A673 (cell line): ENCODE results near the gene CXCR6. TPM values are rescaled to one million over a fixed set of nuclear protein-coding genes. Genes with fewer than 3 reads are reported as not detected.

Experiments
- BruUV-seq: library from RNA; stranded (reverse); fragments of 400-500 nt; replicated peaks from 2 replicates; lab custom pipeline; 2021; lab: Mats Ljungman, UMichigan
- CTCF ChIA-PET: fragments of 300-600 bp; sonication (Branson Sonifier 250); formaldehyde crosslinking; loops from one replicate; lab custom pipeline; 2022; ENCODE audit warnings: antibody characterized with exemption; lab: Charles Lee
- POLR2A ChIA-PET: fragments of 300-600 bp; sonication (Branson Sonifier 250); formaldehyde crosslinking; loops from one replicate; lab custom pipeline; 2022; ENCODE audit warnings: antibody characterized with exemption; ENCODE audit not compliant: low non-redundant PET; lab: Charles Lee
- DNase-seq: peaks from one replicate; pipeline ENCODE4 v3.0.0-alpha.2; 2015; ENCODE audit warnings: low spot score
- H3K27ac ChIP-seq: fragments of 200-600 bp; sonication (generic); 2 replicates; pipeline ENCODE4 v1.5.1; 2016; ENCODE audit warnings: mixed run types, low read depth, mild to moderate bottlenecking, mixed read lengths, antibody characterized with exemption, low read length; ENCODE audit not compliant: poor library complexity, severe bottlenecking
- H3K27me3 ChIP-seq: fragments of 200-600 bp; sonication (generic); replicated peaks from 2 replicates; pipeline ENCODE4 v1.6.1; 2017; ENCODE audit warnings: mixed run types, low read depth, mild to moderate bottlenecking, mixed read lengths, antibody characterized with exemption, low read length; ENCODE audit not compliant: insufficient read depth, poor library complexity
- H3K36me3 ChIP-seq: fragments of 200-600 bp; sonication (generic); 2 replicates; pipeline ENCODE4 v1.6.1; 2016; ENCODE audit warnings: mixed run types, mild to moderate bottlenecking, mixed read lengths, antibody characterized with exemption, low read length; ENCODE audit not compliant: insufficient read depth, poor library complexity, severe bottlenecking
- H3K4me1 ChIP-seq: fragments of 200-600 bp; sonication (generic); 2 replicates; pipeline ENCODE4 v1.6.1; 2017; ENCODE audit warnings: mixed run types, mild to moderate bottlenecking, mixed read lengths, antibody characterized with exemption, low read length; ENCODE audit not compliant: insufficient read depth, poor library complexity, severe bottlenecking
- H3K4me3 ChIP-seq: fragments of 200-600 bp; sonication (generic); 2 replicates; pipeline ENCODE4 v1.5.1; 2016; ENCODE audit warnings: low read depth, mixed run types, mild to moderate bottlenecking, mixed read lengths, low read length; ENCODE audit not compliant: poor library complexity, severe bottlenecking
- H3K9me3 ChIP-seq: fragments of 200-600 bp; sonication (generic); 2 replicates; pipeline ENCODE4 v1.6.1; 2016; ENCODE audit warnings: mixed run types, low read depth, mild to moderate bottlenecking, mixed read lengths, antibody characterized with exemption, low read length; ENCODE audit not compliant: poor library complexity, severe bottlenecking
- CTCF ChIP-seq: fragments of 300-800, 200-600 bp; sonication (generic); conservative IDR thresholded peaks from 2 replicates; pipeline ENCODE4 v1.5.1; 2017; ENCODE audit warnings: low read depth, mild to moderate bottlenecking, antibody characterized with exemption, low read length, moderate library complexity, mixed read lengths
- EZH2 ChIP-seq: fragments of 200-600 bp; sonication (generic); IDR thresholded peaks from 2 replicates; pipeline ENCODE4 v1.6.1; 2017; ENCODE audit warnings: borderline replicate concordance, low read depth, mild to moderate bottlenecking, mixed read lengths, antibody characterized with exemption, low read length; ENCODE audit not compliant: poor library complexity, severe bottlenecking
- intact Hi-C: fragments of 100-400 bp; cut with micrococcal nuclease; formaldehyde crosslinking; loops from one replicate; pipeline ENCODE4 v1.10.0; 2022; ENCODE audit not compliant: unreplicated experiment
- total RNA-seq: library from RNA; stranded (reverse); gene quantifications from 2 replicates; pipeline ENCODE4 v1.2.3, GENCODE V29; 2021

The CXCR6 gene
- total RNA-seq, 1 experiment from 2014 or later, result not detected

GRCh38 chr3:45909542-45909941 is 33.7 kb upstream of the CXCR6 start:
- Histone ChIP-seq H3K36me3 (no peaks in the 10 kb centered on the region), H3K4me1 (no peaks in the 10 kb centered on the region), H3K4me3 (no peak overlapping the region), H3K9me3 (no peaks in the 10 kb centered on the region), H3K27ac (no peak overlapping the region), H3K27me3 (no peaks in the 10 kb centered on the region)
- intact Hi-C loops, result no loop called here
- DNase-seq, result no peak
- ChIA-PET POLR2A (no interaction called here), CTCF (no interaction called here)
- no peak for TF ChIP-seq CTCF
- TF ChIP-seq EZH2, result no peak
- BruUV-seq, result no TSS peak

- no peak for TF ChIP-seq EZH2
- TF ChIP-seq CTCF, result no peak
- no peaks in the 10 kb centered on the region for H3K27me3 ChIP-seq
- BruUV-seq, result no TSS peak
- H3K36me3 ChIP-seq, result no peaks in the 10 kb centered on the region
- POLR2A ChIA-PET, result no interaction called here
- no peaks in the 10 kb centered on the region for H3K4me1 ChIP-seq
- no peak for DNase-seq
- no peak overlapping the region for H3K27ac ChIP-seq
- intact Hi-C loops, result no loop called here
- no peaks in the 10 kb centered on the region for H3K9me3 ChIP-seq
- CTCF ChIA-PET, result no interaction called here
- H3K4me3 ChIP-seq, result no peak overlapping the region
Observed at GRCh38 chr3:45910892-45911291, 32.4 kb upstream of the CXCR6 start.

GRCh38 chr3:45911511-45912226 is 31.6 kb upstream of the CXCR6 start:
- no TSS peak for BruUV-seq
- DNase-seq, result no peak
- CTCF ChIA-PET, result no interaction called here
- Histone ChIP-seq H3K9me3 (no peaks in the 10 kb centered on the region), H3K4me3 (no peak overlapping the region), H3K27me3 (no peaks in the 10 kb centered on the region), H3K27ac (no peak overlapping the region), H3K36me3 (no peaks in the 10 kb centered on the region), H3K4me1 (no peaks in the 10 kb centered on the region)
- no peak for TF ChIP-seq CTCF
- TF ChIP-seq EZH2, result no peak
- intact Hi-C loops, result no loop called here
- POLR2A ChIA-PET, result no interaction called here
